Lung (tissue), 12 donors: Measurements from ENCODE around the gene BORCS6. TPM values are rescaled to one million over a fixed set of nuclear protein-coding genes. Genes with fewer than 3 reads are reported as not detected.
A peak's percentile ranks its signal among the peaks of the same experiment; 100 is the strongest.
"Not testable (repeated sequence)": the region's sequence is repeated elsewhere in the genome, so short reads cannot be mapped to it uniquely, and the experiment has no call there.

ENCODE experiments used
- ATAC-seq: fragments of 200-7000 bp; cut with Tn5 transposase; one replicate; pipeline ENCODE4 v1.9.1; 2020; ENCODE audit warnings: moderate number of reproducible peaks; ENCODE audit not compliant: insufficient read depth, low FRiP score
- DNase-seq, 3 donors: peaks; one replicate each; pipeline ENCODE4 v3.0.0-alpha.2; 2013 to 2017
- H3K27ac ChIP-seq, 2 donors: one replicate each; pipeline ENCODE4 v1.5.1; 2013; ENCODE audit warnings: mild to moderate bottlenecking in 2 of 2, moderate library complexity in 2 of 2, control low read depth in 1 of 2, inconsistent platforms in 1 of 2, low read depth in 1 of 2, low read length in 1 of 2
- H3K27me3 ChIP-seq, 3 donors: one replicate each; pipeline ENCODE4 v1.5.1; 2013; ENCODE audit warnings: low read length in 2 of 3; ENCODE audit not compliant: control insufficient read depth in 3 of 3, insufficient read depth in 3 of 3
- H3K36me3 ChIP-seq, 4 donors: one replicate each; pipeline ENCODE4 v1.5.1; 2013; ENCODE audit warnings: low read length in 4 of 4, mild to moderate bottlenecking in 1 of 4, moderate library complexity in 1 of 4; ENCODE audit not compliant: control insufficient read depth in 4 of 4, insufficient read depth in 4 of 4
- H3K4me1 ChIP-seq, 5 donors: one replicate each; pipeline ENCODE4 v1.5.1; 2013; ENCODE audit warnings: low read length in 5 of 5, mild to moderate bottlenecking in 2 of 5, moderate library complexity in 1 of 5; ENCODE audit not compliant: control insufficient read depth in 5 of 5, insufficient read depth in 5 of 5
- H3K4me3 ChIP-seq: one replicate; pipeline ENCODE4 v1.5.1; 2013; ENCODE audit warnings: mild to moderate bottlenecking, control low read depth, moderate library complexity
- H3K9ac ChIP-seq, 2 donors: one replicate each; pipeline ENCODE4 v1.5.1; 2013; ENCODE audit warnings: low read length in 2 of 2, control low read depth in 1 of 2; ENCODE audit not compliant: insufficient read depth in 1 of 2
- H3K9me3 ChIP-seq, 4 donors: one replicate each; pipeline ENCODE4 v1.5.1; 2013; ENCODE audit warnings: low read length in 3 of 4, mild to moderate bottlenecking in 1 of 4, moderate library complexity in 1 of 4; ENCODE audit not compliant: control insufficient read depth in 4 of 4, insufficient read depth in 3 of 4
- WGBS, 2 donors: extraction: QIAGEN DNeasy Blood & Tissue Kit; methylation state at CpG; one replicate each; pipeline ENCODE4 v1.1.7; 2013; 5-methylcytosine and 5-hydroxymethylcytosine counted together
- polyA plus RNA-seq, 2 donors: library from polyadenylated mRNA; stranded (reverse); fragments of 200-250 nt; gene quantifications; one replicate each; pipeline ENCODE4 v1.2.1, GENCODE V29; 2013
- total RNA-seq, 2 donors: library from RNA; depleted of rRNA in 1 of 2; stranded (reverse); fragments of >200 nt in 1 of 2; gene quantifications; one replicate each; pipeline ENCODE4 v1.2.1, GENCODE V29; 2014 to 2021
- TF ChIP-seq, protein P1 (sequence below): IDR thresholded peaks from 2 replicates; pipeline ENCODE4 v1.5.1; 2012; ENCODE audit warnings: mild to moderate bottlenecking; ENCODE audit errors: control extremely low read depth, extremely low read depth
- donor health status: control.
- donor health status: control.
- donor health status: Bipolar disorder and iron deficiency.
- donor health status: healthy.
- donor health status: DM: yes; HTN: yes; CAD: no.

BORCS6 gene
- total and polyA plus RNA-seq, 4 donors: 5.3 to 10.8 (median 8.0) TPM

DNA sequence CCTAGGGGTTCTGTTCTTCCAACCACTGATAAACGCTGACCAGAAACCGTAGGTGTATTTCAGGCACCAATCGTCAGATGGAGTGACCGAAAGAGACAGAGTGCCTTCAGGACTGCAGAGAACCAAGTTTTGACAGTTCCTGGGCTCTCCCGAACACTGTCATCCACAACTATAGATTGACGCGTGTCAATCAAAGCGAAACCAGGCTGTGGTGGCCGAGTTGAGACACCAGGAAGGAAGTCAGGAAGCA is 32.3 kb upstream of the BORCS6 start:
- DNase-seq: no peak
- Histone ChIP-seq H3K27me3 (no peaks in the 10 kb centered on the region), H3K4me3 (peak overlapping the region; percentile 14), H3K36me3 (peaks cover 0 to 3% (median under 1%) of the 10 kb centered on the region in 4 donors), H3K4me1 (peaks cover 1 to 20% (median 5%) of the 10 kb centered on the region in 5 donors), H3K9me3 (no peaks in the 10 kb centered on the region), H3K27ac (peak overlapping the region; percentile 96 to 98), H3K9ac (peak overlapping the region in 1 of 2 donors; percentile 99)
- no peak for ATAC-seq
- WGBS, 2 donors: 0 to 1% methylated on average over 9 of the region's 9 CpGs
- TF ChIP-seq, protein P1, sequence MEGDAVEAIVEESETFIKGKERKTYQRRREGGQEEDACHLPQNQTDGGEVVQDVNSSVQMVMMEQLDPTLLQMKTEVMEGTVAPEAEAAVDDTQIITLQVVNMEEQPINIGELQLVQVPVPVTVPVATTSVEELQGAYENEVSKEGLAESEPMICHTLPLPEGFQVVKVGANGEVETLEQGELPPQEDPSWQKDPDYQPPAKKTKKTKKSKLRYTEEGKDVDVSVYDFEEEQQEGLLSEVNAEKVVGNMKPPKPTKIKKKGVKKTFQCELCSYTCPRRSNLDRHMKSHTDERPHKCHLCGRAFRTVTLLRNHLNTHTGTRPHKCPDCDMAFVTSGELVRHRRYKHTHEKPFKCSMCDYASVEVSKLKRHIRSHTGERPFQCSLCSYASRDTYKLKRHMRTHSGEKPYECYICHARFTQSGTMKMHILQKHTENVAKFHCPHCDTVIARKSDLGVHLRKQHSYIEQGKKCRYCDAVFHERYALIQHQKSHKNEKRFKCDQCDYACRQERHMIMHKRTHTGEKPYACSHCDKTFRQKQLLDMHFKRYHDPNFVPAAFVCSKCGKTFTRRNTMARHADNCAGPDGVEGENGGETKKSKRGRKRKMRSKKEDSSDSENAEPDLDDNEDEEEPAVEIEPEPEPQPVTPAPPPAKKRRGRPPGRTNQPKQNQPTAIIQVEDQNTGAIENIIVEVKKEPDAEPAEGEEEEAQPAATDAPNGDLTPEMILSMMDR: no peak

DNA sequence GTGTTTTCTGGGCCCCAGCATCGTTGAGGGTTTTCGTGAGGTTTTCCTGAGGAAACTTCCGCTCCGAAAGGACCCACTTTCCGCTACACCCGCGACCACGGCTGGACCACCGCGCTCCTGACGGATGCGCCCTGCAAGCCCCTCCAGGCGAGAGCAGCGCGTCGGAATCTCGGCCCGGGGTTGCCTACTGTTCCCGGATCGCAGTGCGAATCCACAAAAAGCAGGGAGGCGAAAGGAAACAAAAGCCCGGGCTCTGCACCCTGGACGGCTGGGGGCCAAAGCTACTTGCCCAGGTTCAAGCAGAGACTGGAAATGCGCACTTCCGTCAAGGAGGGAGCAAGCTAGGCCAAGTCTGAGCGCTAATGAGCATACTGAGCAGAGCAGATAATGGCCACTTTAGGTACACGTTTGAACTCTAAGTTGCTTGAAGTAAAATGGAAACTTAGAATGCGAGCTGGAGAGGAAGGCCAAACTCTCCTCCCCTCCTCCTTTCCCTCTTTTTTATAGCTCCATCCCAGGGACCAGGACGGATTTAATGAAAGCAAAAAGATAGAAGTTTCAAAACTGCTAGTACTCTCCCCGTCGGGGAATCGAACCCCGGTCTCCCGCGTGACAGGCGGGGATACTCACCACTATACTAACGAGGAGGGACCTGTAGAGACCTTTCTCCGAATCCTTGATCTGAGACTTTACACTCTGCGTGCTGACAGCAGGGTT is 31.8 kb upstream of the BORCS6 start:
- Histone ChIP-seq H3K4me1 (peaks cover 0 to 16% (median 5%) of the 10 kb centered on the region in 5 donors), H3K9ac (peak overlapping the region; percentile 47 to 99), H3K4me3 (peak overlapping the region; percentile 65), H3K36me3 (peaks cover 0 to 3% (median 0%) of the 10 kb centered on the region in 4 donors), H3K9me3 (no peaks in the 10 kb centered on the region), H3K27ac (peak overlapping the region; percentile 96 to 98), H3K27me3 (no peaks in the 10 kb centered on the region)
- WGBS, 2 donors: 0 to 1% methylated on average over 40 of the region's 40 CpGs
- DNase-seq (peak; percentile 94 to 99 (median 98)), ATAC-seq (peak; percentile 36)
- TF ChIP-seq, protein P1: no peak

GRCh38 chr17:8220783-8221662 is 31.0 kb upstream of the BORCS6 start:
- Histone ChIP-seq H3K27ac (peak overlapping the region; percentile 96 to 98), H3K4me3 (peak overlapping the region; percentile 65), H3K27me3 (no peaks in the 10 kb centered on the region), H3K9ac (peak overlapping the region; percentile 80 to 99), H3K36me3 (peaks cover 0 to 3% (median 0%) of the 10 kb centered on the region in 4 donors), H3K4me1 (peaks cover 0 to 13% (median 5%) of the 10 kb centered on the region in 5 donors), H3K9me3 (no peaks in the 10 kb centered on the region)
- TF ChIP-seq, protein P1: no peak
- WGBS, 2 donors: 0 to 1% methylated on average over 45 of the region's 45 CpGs
- DNase-seq (peak; percentile 96 to 98 (median 97)), ATAC-seq (peak; percentile 41)

DNA sequence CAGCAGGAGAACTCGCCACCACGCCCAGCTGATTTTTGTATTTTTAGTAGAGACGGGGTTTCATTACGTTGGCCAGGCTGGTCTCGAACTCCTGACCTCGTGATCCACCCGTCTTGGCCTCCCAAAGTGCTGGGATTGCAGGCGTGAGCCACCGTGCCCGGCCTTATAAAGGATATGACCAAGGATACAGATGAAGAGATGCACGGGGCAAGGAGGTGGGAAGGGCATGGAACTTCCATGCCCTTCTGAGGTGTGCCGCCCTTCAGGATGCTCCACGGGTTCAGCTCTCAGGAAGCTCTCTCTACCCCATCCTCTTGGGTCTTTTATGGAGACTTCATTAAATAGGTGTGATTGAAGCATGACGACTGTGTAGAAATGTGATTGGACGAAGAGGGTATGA is 24.0 kb upstream of the BORCS6 start:
- not testable (repeated sequence) for H3K4me3 ChIP-seq, ATAC-seq, H3K36me3 ChIP-seq, H3K9me3 ChIP-seq, H3K27ac ChIP-seq, H3K9ac ChIP-seq, H3K27me3 ChIP-seq, DNase-seq
- WGBS, 2 donors: 87 to 92% methylated on average over 15 of the region's 15 CpGs
- peaks cover 0 to 17% (median 0%) of the 10 kb centered on the region in 5 donors for H3K4me1 ChIP-seq
